Choroid plexus epithelial cell (primary cell): Measurements from ENCODE around the gene SPAG16.

Experiments
- DNase-seq: peaks from one replicate; pipeline ENCODE4 v3.0.0-alpha.2; 2010; ENCODE audit warnings: low read depth
- H3K4me3 ChIP-seq: 2 replicates; pipeline ENCODE4 v1.5.1; 2011; ENCODE audit warnings: low read depth, mild to moderate bottlenecking, control low read depth, low read length, moderate library complexity
- CTCF ChIP-seq: conservative IDR thresholded peaks from 2 replicates; pipeline ENCODE4 v1.5.1; 2011; ENCODE audit warnings: low read depth, mild to moderate bottlenecking, control low read depth, inconsistent platforms, low read length, moderate library complexity

The SPAG16 gene

GRCh38 chr2:213455316-213456008, 171.2 kb downstream of the SPAG16 start:
- no peak overlapping the region for H3K4me3 ChIP-seq
- DNase-seq, result no peak
- TF ChIP-seq CTCF, result no peak

GRCh38 chr2:213475433-213475832, 191.2 kb downstream of the SPAG16 start:
- peak; percentile 30 for DNase-seq
- TF ChIP-seq CTCF, result no peak
- H3K4me3 ChIP-seq, result no peak overlapping the region

- TF ChIP-seq CTCF, result no peak
- DNase-seq, result peak; percentile 1
- H3K4me3 ChIP-seq, result no peak overlapping the region
These were observed 192.4 kb downstream of the SPAG16 start for GRCh38 chr2:213476641-213477040.

GRCh38 chr2:213490087-213490486, 205.8 kb downstream of the SPAG16 start:
- no peak for TF ChIP-seq CTCF
- no peak for DNase-seq
- H3K4me3 ChIP-seq, result no peak overlapping the region

- TF ChIP-seq CTCF, result no peak
- H3K4me3 ChIP-seq, result no peak overlapping the region
- DNase-seq, result no peak
These were observed 207.1 kb downstream of the SPAG16 start for GRCh38 chr2:213491376-213491775.

- TF ChIP-seq CTCF, result no peak
- H3K4me3 ChIP-seq, result no peak overlapping the region
- DNase-seq, result no peak
These were observed 212.0 kb downstream of the SPAG16 start for GRCh38 chr2:213496226-213496625.

GRCh38 chr2:213500881-213501280, 216.6 kb downstream of the SPAG16 start:
- no peak for DNase-seq
- no peak overlapping the region for H3K4me3 ChIP-seq
- TF ChIP-seq CTCF, result no peak
